Activated naive CD8-positive, alpha-beta T cell treated with anti-CD3 and anti-CD28 coated beads, Interleukin-2, amount 50 U/mL, for 24 hours (primary cell): ENCODE results near the gene ELOVL5.

Experiments
- ATAC-seq: fragments of 150-1000 bp; cut with Tn5 transposase; one replicate; pipeline ENCODE4 v1.10.0; 2021
- DNase-seq: peaks from one replicate; pipeline ENCODE4 v3.0.0; 2021
- H3K27ac Mint-ChIP-seq: one replicate; pipeline ENCODE4 v1.8.0; 2021; ENCODE audit warnings: mild to moderate bottlenecking, mixed read lengths
- H3K27me3 Mint-ChIP-seq: one replicate; pipeline ENCODE4 v1.8.0; 2021; ENCODE audit warnings: mixed read lengths
- H3K36me3 Mint-ChIP-seq: one replicate; pipeline ENCODE4 v1.8.0; 2021; ENCODE audit warnings: low read depth, mixed read lengths
- H3K4me1 Mint-ChIP-seq: one replicate; pipeline ENCODE4 v1.8.0; 2021; ENCODE audit warnings: mixed read lengths
- H3K4me3 Mint-ChIP-seq: one replicate; pipeline ENCODE4 v1.8.0; 2021; ENCODE audit warnings: mild to moderate bottlenecking, moderate library complexity, mixed read lengths
- H3K9me3 Mint-ChIP-seq: one replicate; pipeline ENCODE4 v1.8.0; 2021; ENCODE audit warnings: mixed read lengths

ELOVL5 gene

DNA sequence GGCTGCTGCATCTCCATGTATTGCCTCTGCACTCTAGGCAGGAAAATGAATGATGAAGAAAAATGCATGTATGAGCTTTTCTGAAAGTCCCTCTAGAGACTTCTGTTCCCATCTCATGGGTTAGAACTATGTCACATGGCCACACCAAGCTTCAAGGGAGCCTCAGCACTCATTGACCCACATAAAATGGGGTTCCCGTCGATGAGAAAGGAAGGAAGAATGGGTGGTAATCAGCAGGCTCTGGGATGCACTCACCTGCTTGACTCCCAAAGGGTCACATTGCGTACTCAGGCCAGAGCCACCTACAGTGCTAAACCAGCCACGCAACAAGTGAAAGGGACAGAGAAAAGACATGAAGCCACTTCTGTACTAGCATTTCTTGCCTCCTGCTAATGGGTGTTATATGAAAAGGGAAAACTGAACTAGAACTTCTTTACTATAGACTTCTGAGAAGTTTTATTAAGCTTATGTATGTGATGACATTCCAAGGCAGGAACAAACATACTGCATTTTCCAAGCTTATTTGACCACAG is 104.3 kb downstream of the ELOVL5 start:
- Mint-ChIP-seq H3K4me3 (no peak overlapping the region), H3K27me3 (no peaks in the 10 kb centered on the region), H3K27ac (no peak overlapping the region), H3K36me3 (peaks cover 5% of the 10 kb centered on the region), H3K4me1 (peaks cover 44% of the 10 kb centered on the region), H3K9me3 (peaks cover 5% of the 10 kb centered on the region)
- no peak for DNase-seq
- ATAC-seq, result no peak

GRCh38 chr6:53241938-53242337 is 106.8 kb downstream of the ELOVL5 start:
- no peak overlapping the region for H3K4me3 Mint-ChIP-seq
- no peak overlapping the region for H3K27ac Mint-ChIP-seq
- no peak for DNase-seq
- H3K27me3 Mint-ChIP-seq, result no peaks in the 10 kb centered on the region
- H3K36me3 Mint-ChIP-seq, result peaks cover 5% of the 10 kb centered on the region
- peaks cover 48% of the 10 kb centered on the region for H3K4me1 Mint-ChIP-seq
- H3K9me3 Mint-ChIP-seq, result peaks cover 5% of the 10 kb centered on the region
- no peak for ATAC-seq

DNA sequence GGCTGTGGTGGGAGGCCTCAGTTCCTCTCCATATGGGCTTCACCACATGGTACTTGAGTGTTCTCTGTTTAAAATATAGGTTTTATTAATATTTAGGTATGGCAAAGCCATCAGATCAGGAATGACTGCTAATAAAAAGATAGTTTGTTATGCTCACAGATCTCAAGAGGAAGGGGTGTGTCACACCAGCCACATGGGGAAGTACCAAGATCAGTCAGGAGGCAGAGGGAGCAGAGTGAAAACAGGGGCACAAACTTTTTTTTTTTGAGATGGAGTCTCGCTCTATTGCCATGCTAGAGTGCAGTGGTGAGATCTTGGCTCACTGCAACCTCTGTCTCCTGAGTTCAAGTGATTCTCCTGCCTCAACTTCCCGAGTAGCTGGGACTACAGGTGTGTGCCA is 108.0 kb downstream of the ELOVL5 start:
- Mint-ChIP-seq H3K27me3 (no peaks in the 10 kb centered on the region), H3K9me3 (peaks cover 5% of the 10 kb centered on the region), H3K27ac (peak overlapping the region; percentile 49), H3K4me1 (peaks cover 59% of the 10 kb centered on the region), H3K36me3 (peaks cover 5% of the 10 kb centered on the region), H3K4me3 (no peak overlapping the region)
- DNase-seq (no peak), ATAC-seq (peak; percentile 47)

GRCh38 chr6:53240139-53240538 is 108.6 kb downstream of the ELOVL5 start:
- DNase-seq (no peak), ATAC-seq (no peak)
- Mint-ChIP-seq H3K36me3 (peaks cover 5% of the 10 kb centered on the region), H3K9me3 (peaks cover 5% of the 10 kb centered on the region), H3K4me3 (no peak overlapping the region), H3K27me3 (no peaks in the 10 kb centered on the region), H3K27ac (no peak overlapping the region), H3K4me1 (peaks cover 59% of the 10 kb centered on the region)

DNA sequence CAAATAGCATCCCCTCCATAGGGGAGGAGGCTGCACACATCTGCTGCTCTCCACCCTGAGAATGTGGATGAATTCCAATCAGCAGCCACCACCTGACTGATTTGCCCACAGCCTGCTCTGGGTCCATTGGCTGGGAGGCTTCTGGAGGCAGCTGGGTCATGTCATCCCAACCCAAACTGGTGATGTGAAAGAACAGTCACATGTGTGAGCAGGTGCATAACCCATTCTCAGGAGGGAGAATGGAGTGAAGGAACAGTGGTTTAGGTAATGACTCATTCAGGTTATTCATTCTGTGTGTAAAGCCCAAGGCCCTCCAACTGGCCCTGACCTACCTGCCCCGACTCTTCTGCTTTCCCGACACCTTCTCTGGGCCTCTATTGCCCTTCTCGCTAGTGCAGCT is 109.2 kb downstream of the ELOVL5 start:
- Mint-ChIP-seq H3K9me3 (peaks cover 5% of the 10 kb centered on the region), H3K4me3 (no peak overlapping the region), H3K4me1 (peaks cover 53% of the 10 kb centered on the region), H3K27me3 (no peaks in the 10 kb centered on the region), H3K27ac (no peak overlapping the region), H3K36me3 (peaks cover 5% of the 10 kb centered on the region)
- peak; percentile 48 for ATAC-seq
- no peak for DNase-seq

DNA sequence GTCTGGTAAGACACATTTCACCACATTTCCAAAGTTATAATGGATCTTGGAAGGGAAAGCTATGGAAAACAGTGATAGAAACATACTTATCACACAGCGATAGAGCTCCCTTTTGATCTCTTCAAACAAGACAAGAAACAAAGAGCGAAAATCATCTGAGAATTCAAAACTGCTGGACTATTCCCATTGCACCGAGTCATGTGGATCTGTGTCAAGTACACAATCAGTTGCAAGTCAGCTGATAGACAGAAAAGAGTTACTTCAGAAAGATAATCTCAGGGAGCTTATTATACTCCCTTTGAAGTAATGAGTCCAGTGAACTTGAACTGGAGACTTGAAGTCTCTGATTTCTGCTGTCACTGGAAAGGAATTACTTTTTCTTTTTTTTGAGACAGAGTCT is 110.4 kb downstream of the ELOVL5 start:
- Mint-ChIP-seq H3K4me3 (no peak overlapping the region), H3K27me3 (no peaks in the 10 kb centered on the region), H3K9me3 (peaks cover 5% of the 10 kb centered on the region), H3K36me3 (peaks cover 3% of the 10 kb centered on the region), H3K27ac (no peak overlapping the region), H3K4me1 (peaks cover 48% of the 10 kb centered on the region)
- ATAC-seq (no peak), DNase-seq (no peak)

- DNase-seq, result no peak
- ATAC-seq, result no peak
- H3K36me3 Mint-ChIP-seq, result no peaks in the 10 kb centered on the region
- peak overlapping the region; percentile 64 for H3K27ac Mint-ChIP-seq
- H3K4me3 Mint-ChIP-seq, result peak overlapping the region; percentile 28
- peaks cover 50% of the 10 kb centered on the region for H3K4me1 Mint-ChIP-seq
- H3K27me3 Mint-ChIP-seq, result no peaks in the 10 kb centered on the region
- peaks cover 5% of the 10 kb centered on the region for H3K9me3 Mint-ChIP-seq
Observed at GRCh38 chr6:53236241-53236640, 112.5 kb downstream of the ELOVL5 start.

GRCh38 chr6:53235508-53235907 is 113.2 kb downstream of the ELOVL5 start:
- H3K4me1 Mint-ChIP-seq, result peaks cover 46% of the 10 kb centered on the region
- no peak overlapping the region for H3K27ac Mint-ChIP-seq
- DNase-seq (no peak), ATAC-seq (no peak)
- peaks cover 5% of the 10 kb centered on the region for H3K9me3 Mint-ChIP-seq
- no peaks in the 10 kb centered on the region for H3K27me3 Mint-ChIP-seq
- no peak overlapping the region for H3K4me3 Mint-ChIP-seq
- no peaks in the 10 kb centered on the region for H3K36me3 Mint-ChIP-seq

GRCh38 chr6:53233309-53233708 is 115.4 kb downstream of the ELOVL5 start:
- H3K4me3 Mint-ChIP-seq, result no peak overlapping the region
- DNase-seq (no peak), ATAC-seq (no peak)
- H3K36me3 Mint-ChIP-seq, result no peaks in the 10 kb centered on the region
- peaks cover 31% of the 10 kb centered on the region for H3K4me1 Mint-ChIP-seq
- H3K27me3 Mint-ChIP-seq, result no peaks in the 10 kb centered on the region
- no peak overlapping the region for H3K27ac Mint-ChIP-seq
- no peaks in the 10 kb centered on the region for H3K9me3 Mint-ChIP-seq

- no peak for DNase-seq
- peaks cover 22% of the 10 kb centered on the region for H3K4me1 Mint-ChIP-seq
Observed at GRCh38 chr6:53230775-53231467, 117.8 kb downstream of the ELOVL5 start.

GRCh38 chr6:53227847-53228246 is 120.9 kb downstream of the ELOVL5 start:
- Mint-ChIP-seq H3K9me3 (no peaks in the 10 kb centered on the region), H3K27ac (no peak overlapping the region), H3K36me3 (no peaks in the 10 kb centered on the region), H3K4me1 (peaks cover 17% of the 10 kb centered on the region), H3K27me3 (no peaks in the 10 kb centered on the region), H3K4me3 (no peak overlapping the region)
- ATAC-seq (no peak), DNase-seq (no peak)

More at GRCh38 chr6:53230775-53231467, 117.8 kb downstream of the ELOVL5 start:
- H3K36me3 Mint-ChIP-seq, result no peaks in the 10 kb centered on the region
- no peaks in the 10 kb centered on the region for H3K27me3 Mint-ChIP-seq
- no peaks in the 10 kb centered on the region for H3K9me3 Mint-ChIP-seq
- ATAC-seq, result no peak
- no peak overlapping the region for H3K4me3 Mint-ChIP-seq
- H3K27ac Mint-ChIP-seq, result peak overlapping the region; percentile 83

GRCh38 chr6:53220605-53221004 is 128.1 kb downstream of the ELOVL5 start:
- Mint-ChIP-seq H3K4me3 (no peak overlapping the region), H3K27ac (no peak overlapping the region), H3K9me3 (peaks cover 5% of the 10 kb centered on the region), H3K4me1 (peaks cover 19% of the 10 kb centered on the region), H3K36me3 (no peaks in the 10 kb centered on the region), H3K27me3 (no peaks in the 10 kb centered on the region)
- ATAC-seq, result no peak
- DNase-seq, result no peak
